Caki2 (cell line): ENCODE measurements around the gene PNMA6E. TPM values are rescaled to one million over a fixed set of nuclear protein-coding genes. Genes with fewer than 3 reads are reported as not detected.
"Not testable (repeated sequence)": the region's sequence is repeated elsewhere in the genome, so short reads cannot be mapped to it uniquely, and the experiment has no call there.

ENCODE experiments used
- DNase-seq: peaks from one replicate; pipeline ENCODE4 v3.0.0-alpha.2; 2015; ENCODE audit warnings: low read depth
- in situ Hi-C: cut with HindIII; loops from 2 replicates; pipeline ENCODE4 v1.10.0; 2016; ENCODE audit warnings: low sequenced_read_pairs, low pct_unique_long_range_greater_than_20kb, mixed read lengths
- total RNA-seq: library from RNA; depleted of rRNA; stranded (reverse); fragments of >200 nt; shearing (Covaris generic); gene quantifications from 2 replicates; pipeline ENCODE4 v1.2.3, GENCODE V29; 2014; ENCODE audit warnings: low replicate concordance

Gene PNMA6E
- total RNA-seq, 1 experiment from 2014 or later, result 0.03 TPM

- in situ Hi-C loops, result no loop called here
- no peak for DNase-seq
Measured at GRCh38 chrX:153411988-153412574, 10.9 kb upstream of the PNMA6E start.

GRCh38 chrX:153411255-153411987 lies 10.3 kb upstream of the PNMA6E start, which contains the start of gene ZFP92:
Gene ZFP92, plus strand, starts transcription at chrX:153411472. Its CDS starts 6,851 bp downstream, at chrX:153418323.
- in situ Hi-C loops, result no loop called here
- DNase-seq, result no peak

- DNase-seq, result no peak
- in situ Hi-C loops, result no loop called here
Measured at GRCh38 chrX:153410888-153411254, 9.7 kb upstream of the PNMA6E start.

GRCh38 chrX:153410373-153410772 lies 9.2 kb upstream of the PNMA6E start:
- no peak for DNase-seq
- in situ Hi-C loops, result no loop called here

GRCh38 chrX:153409414-153410101 lies 8.4 kb upstream of the PNMA6E start:
- DNase-seq, result no peak

GRCh38 chrX:153408871-153409351 lies 7.8 kb upstream of the PNMA6E start:
- no peak for DNase-seq
- in situ Hi-C loops, result no loop called here

More at GRCh38 chrX:153409414-153410101, 8.4 kb upstream of the PNMA6E start:
- in situ Hi-C loops, result no loop called here

GRCh38 chrX:153408221-153408721 lies 7.1 kb upstream of the PNMA6E start:
- no peak for DNase-seq
- in situ Hi-C loops, result no loop called here

- in situ Hi-C loops, result no loop called here
- no peak for DNase-seq
Measured at GRCh38 chrX:153407736-153408135, 6.6 kb upstream of the PNMA6E start.

- in situ Hi-C loops, result no loop called here
- DNase-seq, result no peak
Measured at GRCh38 chrX:153406903-153407302, 5.8 kb upstream of the PNMA6E start.

GRCh38 chrX:153406011-153406410 lies 4.9 kb upstream of the PNMA6E start:
- DNase-seq, result no peak
- in situ Hi-C loops, result no loop called here

- in situ Hi-C loops, result no loop called here
- DNase-seq, result no peak
Measured at GRCh38 chrX:153405426-153405825, 4.3 kb upstream of the PNMA6E start.

GRCh38 chrX:153404333-153404732 lies 3.2 kb upstream of the PNMA6E start:
- DNase-seq, in situ Hi-C loops: not testable (repeated sequence)

GRCh38 chrX:153400146-153401132 lies 711 bp downstream of the PNMA6E start:
- in situ Hi-C loops, result no loop called here
- no peak for DNase-seq

- in situ Hi-C loops, result no loop called here
Measured at GRCh38 chrX:153398275-153398960, 2.7 kb downstream of the PNMA6E start.

GRCh38 chrX:153397256-153397960 lies 3.7 kb downstream of the PNMA6E start:
- in situ Hi-C loops, result no loop called here
- no peak for DNase-seq

More at GRCh38 chrX:153398275-153398960, 2.7 kb downstream of the PNMA6E start:
- DNase-seq, result no peak

- in situ Hi-C loops, result no loop called here
Measured at GRCh38 chrX:153396320-153397195, 4.6 kb downstream of the PNMA6E start.

More at GRCh38 chrX:153396320-153397195, 4.6 kb downstream of the PNMA6E start:
- no peak for DNase-seq
